Cardiac fibroblast (primary cell): ENCODE results near the gene FURIN.
"Not testable (repeated sequence)": the region's sequence is repeated elsewhere in the genome, so short reads cannot be mapped to it uniquely, and the experiment has no call there.

ENCODE experiments used
- DNase-seq, 2 donors: peaks; one replicate each; pipeline versions ENCODE4 v3.0.0 to v3.0.0-alpha.2; 2010; ENCODE audit warnings: low read depth in 2 of 2
- H3K4me3 ChIP-seq, 2 donors: replicated peaks in 1 of 2; 1 replicate in 1 of 2; 2 replicates in 1 of 2; pipeline ENCODE4 v1.5.1; 2011; ENCODE audit warnings: low read depth in 2 of 2, low read length in 2 of 2, mild to moderate bottlenecking in 2 of 2, moderate library complexity in 1 of 2
- TF ChIP-seq, protein P1 (sequence below): IDR thresholded peaks from one replicate; pipeline ENCODE4 v1.5.1; 2011; ENCODE audit warnings: low read depth, mild to moderate bottlenecking, low read length, inconsistent platforms

Gene FURIN

DNA sequence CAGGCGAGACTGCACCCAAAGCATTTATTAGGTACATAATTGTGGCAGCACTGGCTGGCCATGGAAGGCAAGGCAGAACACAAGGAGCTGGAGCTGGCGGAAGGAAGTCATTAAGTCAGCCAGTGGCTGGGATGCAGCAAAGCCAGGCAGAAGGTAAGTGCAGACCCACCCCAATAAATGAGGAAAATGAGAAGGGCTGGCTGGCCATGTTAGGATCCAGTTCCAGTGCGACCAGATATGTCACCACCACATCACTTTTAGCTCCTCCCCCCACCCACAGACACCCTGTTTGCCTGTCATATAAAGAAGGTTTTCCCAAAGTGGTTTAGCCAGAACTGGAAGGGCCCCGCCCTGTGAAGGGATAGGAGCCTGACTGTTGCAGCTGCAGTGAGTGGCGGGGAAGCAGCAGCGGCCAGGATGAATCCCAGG, at the start of gene FURIN:
TSS of gene FURIN (plus strand) at position 328 of the 429 bp plus-strand sequence. CDS start 7,153 bp downstream, outside the sequence.
- DNase-seq: no peak
- no peak within 1 kb of the TSS for H3K4me3 ChIP-seq
- TF ChIP-seq, protein P1, sequence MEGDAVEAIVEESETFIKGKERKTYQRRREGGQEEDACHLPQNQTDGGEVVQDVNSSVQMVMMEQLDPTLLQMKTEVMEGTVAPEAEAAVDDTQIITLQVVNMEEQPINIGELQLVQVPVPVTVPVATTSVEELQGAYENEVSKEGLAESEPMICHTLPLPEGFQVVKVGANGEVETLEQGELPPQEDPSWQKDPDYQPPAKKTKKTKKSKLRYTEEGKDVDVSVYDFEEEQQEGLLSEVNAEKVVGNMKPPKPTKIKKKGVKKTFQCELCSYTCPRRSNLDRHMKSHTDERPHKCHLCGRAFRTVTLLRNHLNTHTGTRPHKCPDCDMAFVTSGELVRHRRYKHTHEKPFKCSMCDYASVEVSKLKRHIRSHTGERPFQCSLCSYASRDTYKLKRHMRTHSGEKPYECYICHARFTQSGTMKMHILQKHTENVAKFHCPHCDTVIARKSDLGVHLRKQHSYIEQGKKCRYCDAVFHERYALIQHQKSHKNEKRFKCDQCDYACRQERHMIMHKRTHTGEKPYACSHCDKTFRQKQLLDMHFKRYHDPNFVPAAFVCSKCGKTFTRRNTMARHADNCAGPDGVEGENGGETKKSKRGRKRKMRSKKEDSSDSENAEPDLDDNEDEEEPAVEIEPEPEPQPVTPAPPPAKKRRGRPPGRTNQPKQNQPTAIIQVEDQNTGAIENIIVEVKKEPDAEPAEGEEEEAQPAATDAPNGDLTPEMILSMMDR: no peak

DNA sequence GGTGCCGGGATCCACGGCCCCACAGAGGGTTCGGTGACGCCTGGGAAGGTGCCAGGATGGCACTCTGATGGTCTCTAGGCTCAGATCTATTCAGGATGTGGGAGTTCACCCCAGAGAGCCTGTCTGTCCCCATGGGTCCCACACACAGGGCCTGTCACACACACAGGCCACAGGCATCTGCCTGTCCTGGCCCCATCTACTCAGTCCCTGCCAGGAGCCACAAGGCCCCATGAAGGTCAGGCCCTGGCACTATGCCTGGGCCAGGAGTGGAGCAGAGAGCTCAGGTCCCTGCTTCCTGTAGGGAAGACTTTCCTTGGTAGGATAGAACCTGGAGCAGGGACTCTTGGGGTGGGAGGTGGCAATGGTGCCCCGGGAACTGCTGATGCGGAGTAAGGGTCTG, 49.0 kb upstream of the FURIN start:
- H3K4me3 ChIP-seq: no peak overlapping the region
- TF ChIP-seq, protein P1: no peak
- no peak for DNase-seq

DNA sequence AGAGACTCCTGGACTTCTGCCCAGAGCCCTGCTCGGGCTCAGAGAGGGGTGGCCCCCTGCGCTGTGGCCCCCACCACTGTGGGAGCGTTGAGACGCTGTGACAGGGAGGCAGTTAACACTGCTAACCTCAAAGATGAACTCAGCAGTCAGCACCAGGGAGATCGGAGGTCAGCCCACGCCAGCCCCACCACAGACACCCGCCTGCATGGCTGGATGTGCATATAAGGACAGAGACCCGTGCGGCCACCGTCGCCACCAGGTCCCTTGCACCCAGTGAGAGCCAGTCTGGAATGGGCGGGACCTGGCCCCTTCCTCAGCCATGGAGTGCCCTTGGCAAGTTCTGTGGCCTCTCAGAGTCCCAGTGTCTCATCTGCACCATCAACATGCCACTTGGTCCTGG, 48.5 kb upstream of the FURIN start:
- DNase-seq: no peak
- TF ChIP-seq, protein P1: no peak
- no peak overlapping the region for H3K4me3 ChIP-seq

DNA sequence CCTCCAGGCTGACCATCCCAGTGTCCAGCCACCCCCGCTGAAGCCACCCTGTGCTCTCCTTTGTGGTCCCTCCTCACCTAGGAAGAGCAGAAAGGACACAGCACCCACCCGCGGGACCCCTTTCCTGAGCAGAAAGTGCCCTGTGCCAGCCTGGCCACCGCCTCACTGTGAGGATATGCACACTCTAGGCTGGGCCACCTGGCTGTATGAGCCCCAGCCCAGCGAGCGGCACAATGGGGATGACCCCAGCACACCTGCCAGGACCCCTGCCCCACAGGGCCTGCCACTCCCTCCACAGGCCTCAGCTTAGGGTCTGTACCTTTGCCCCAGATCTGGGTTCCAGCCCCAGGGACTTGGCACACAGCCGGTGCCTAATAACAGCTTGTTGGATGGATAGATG, 47.9 kb upstream of the FURIN start:
- TF ChIP-seq, protein P1: no peak
- no peak overlapping the region for H3K4me3 ChIP-seq
- DNase-seq: no peak

DNA sequence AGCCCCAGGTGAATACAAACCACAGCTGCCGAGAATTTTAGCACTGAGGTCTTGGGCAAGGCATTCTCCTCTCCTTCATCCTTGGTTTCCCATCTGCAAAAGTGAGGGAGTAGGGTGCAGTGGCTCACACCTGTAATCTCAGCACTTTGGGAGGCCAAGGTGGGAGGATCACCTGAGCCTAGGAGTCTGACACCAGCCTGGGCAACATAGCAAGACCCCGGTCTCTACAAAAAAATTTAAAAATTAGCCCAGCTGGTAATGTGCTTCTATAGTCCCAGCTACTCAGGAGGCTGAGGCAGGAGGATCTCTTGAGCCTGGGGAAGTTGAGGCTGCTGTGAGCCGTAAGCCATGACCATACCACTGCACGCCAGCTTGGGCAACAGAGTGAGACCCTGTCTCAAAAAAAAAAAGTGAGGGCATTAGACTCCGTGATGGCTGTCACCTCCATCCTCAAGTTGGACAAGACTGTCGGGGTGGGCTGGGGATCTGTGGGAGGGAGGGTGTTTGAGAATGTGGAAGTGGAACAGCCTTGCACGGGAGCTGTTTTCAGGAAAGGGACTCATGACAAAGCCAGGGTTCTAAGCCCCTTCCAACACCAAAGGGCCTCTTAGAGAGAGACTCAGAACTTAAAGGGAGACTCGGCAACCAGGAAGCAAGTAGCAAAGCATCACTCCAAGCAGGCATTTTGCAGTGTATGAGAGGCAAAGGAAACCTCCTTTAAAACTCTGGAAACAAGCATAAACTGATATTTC, 46.0 kb upstream of the FURIN start:
- TF ChIP-seq, protein P1: no peak
- no peak for DNase-seq
- no peak overlapping the region for H3K4me3 ChIP-seq

DNA sequence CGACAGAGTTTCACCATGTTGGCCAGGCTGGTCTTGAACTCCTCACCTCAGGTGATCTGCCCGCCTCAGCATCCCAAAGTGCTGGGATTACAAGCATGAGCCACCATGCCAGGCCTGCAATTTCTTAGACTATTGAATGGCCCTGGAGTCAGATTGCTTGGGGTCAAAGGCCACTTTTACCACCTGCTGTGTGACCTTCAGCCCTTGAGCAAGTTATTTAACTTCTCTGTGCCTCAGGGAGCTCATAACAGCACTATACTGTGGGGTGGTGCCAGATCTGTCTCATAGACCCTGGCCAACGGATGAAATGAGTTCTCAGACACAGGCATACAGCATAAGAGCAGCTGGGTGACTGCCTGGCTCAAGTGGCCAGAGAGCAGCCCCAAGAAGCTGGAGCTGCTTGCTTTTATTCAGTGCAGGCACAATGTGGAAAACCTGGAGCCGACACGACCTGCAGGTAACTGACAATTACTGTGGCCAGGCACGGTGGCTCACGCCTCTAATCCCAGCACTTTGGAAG, 44.9 kb upstream of the FURIN start:
- H3K4me3 ChIP-seq: no peak overlapping the region
- no peak for DNase-seq
- TF ChIP-seq, protein P1: no peak

DNA sequence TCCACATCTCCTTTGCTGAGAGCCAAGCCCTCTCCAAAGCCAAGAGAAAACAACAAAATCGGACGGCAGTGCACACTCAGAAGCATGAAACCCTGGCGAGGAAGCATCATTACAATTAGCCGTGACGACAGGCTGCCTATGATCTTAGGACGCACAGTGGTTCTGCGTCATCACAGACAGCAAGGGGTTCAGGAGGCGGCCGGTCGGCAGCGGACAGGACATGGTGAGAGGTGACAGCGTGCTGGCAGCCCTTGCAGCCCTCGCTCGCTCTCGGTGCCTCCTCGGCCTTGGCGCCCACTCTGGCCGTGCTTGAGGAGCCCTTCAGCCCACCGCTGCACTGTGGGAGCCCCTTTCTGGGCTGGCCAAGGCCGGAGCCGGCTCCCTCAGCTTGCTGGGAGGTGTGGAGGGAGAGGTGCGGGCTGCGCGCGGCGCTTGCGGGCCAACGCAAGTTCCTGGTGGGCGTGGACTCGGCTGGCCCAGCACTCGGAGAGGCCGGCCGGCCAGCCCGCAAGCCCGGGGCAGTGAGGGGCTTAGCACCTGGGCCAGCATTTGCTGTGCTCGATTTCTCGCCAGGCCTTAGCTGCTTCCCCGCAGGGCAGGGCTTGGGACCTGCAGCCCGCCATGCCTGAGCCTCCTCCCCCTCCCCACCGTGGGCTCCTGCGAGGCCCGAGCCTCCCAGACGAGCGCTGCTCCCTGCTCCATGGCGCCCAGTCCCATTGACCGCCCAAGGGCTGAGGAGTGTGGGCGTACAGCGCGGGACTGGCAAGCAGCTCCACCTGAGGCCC, 43.1 kb upstream of the FURIN start:
- H3K4me3 ChIP-seq, DNase-seq: not testable (repeated sequence)

DNA sequence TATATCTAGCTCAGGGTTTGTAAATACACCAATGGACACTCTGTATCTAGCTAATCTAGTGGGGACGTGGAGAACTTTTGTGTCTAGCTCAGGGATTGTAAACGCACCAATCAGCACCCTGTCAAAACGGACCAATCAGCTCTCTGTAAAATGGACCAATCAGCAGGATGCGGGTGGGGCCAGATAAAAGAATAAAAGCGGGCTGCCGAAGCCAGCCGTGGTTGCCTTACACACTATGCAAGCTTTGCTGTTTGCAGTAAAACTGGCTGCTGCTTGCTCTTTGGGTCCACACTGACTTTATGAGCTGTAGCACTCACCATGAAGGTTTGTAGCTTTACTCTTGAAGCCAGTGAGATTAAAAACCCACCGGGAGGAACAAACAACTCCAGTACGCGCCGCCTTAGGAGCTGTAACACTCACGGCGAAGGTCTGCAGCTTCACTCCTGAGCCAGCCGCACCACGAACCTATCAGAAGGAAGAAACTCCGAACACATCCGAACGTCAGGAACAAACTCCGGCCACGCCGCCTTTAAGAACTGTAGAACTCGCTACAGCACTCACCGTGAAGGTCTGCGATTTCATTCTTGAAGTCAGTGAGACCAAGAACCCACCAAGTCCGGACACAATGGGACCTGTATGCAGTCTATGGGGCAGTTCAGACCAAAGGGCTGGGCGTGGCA, 42.0 kb upstream of the FURIN start:
- not testable (repeated sequence) for H3K4me3 ChIP-seq, DNase-seq
